NCI-H446 (cell line): ENCODE data around the gene AEBP1.
A peak's percentile ranks its signal among the peaks of the same experiment; 100 is the strongest.

ENCODE experiments used
- DNase-seq, 2 experiments: peaks; one replicate each; lab custom pipeline; 2025; lab: John Stamatoyannopoulos, UW

The AEBP1 gene

DNA sequence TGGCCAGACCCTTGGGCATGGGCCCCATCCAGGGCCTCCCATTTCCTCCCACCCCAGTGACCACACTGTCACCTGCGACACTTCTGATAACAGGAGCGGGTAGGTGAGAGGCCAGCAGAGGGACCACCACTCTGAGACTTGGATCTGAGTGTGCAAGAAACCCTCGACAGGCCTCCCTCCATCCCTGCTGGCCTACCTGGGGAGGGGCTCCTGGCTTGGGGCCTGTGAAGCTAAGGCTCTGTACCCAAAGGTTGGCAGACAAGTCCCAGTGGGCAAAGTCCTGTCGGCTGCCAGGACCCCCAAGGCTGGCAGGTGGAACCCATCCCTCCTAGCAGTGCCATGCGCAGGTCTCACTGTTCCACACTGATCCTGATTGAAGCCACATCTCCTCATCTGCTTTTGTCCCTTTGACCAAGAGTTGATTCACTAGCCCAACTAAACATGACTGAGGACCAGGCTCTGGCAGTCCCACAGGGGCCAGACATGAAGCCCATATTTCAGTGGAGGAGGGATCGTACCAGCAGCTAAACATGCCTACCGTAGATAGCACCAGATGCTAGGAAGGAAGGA lies 37.6 kb upstream of the AEBP1 start:
- DNase-seq = no peak

DNA sequence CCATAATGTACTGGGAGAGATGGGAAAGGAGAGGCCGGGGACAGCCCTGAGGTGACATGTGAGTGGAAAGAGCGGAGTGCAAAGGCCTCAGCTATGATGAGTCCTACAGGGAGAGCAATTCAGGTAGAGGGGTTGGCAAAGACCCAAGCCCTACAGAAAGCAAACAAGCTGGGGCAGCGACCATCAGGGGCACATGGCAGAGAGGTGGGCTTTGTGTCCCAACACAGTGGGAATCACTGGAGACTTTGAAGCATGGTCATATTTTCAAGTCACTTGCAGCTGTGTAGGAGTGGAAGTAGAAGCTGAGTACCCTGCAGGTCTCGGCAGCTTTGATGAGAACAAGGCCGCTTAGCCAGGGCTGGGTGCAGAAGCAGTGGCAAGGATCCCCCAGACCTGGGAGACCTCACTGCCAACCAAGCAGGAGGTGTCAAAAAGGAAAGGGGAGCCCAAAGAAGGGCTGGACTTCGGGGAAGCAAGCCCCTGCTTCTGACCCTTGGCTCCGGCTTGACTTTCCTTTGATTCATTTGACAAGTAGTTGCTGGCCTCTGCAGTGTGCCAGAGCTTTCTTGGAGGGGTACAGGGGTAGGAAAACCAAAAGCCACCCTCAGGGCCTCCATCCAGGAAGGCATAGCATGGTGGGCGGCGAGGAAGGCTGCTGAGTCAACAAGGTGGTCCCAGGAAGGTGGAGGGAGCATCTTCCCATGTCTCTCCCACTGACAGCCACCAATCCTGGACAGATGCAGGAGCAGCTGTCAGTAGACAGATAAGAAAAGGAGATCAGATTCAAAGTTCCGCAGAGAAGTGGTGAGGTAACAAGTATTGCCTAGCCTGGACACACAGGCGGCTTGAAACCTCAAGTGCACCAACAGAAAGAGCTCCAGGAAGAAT lies 36.8 kb upstream of the AEBP1 start:
- no peak for DNase-seq

DNA sequence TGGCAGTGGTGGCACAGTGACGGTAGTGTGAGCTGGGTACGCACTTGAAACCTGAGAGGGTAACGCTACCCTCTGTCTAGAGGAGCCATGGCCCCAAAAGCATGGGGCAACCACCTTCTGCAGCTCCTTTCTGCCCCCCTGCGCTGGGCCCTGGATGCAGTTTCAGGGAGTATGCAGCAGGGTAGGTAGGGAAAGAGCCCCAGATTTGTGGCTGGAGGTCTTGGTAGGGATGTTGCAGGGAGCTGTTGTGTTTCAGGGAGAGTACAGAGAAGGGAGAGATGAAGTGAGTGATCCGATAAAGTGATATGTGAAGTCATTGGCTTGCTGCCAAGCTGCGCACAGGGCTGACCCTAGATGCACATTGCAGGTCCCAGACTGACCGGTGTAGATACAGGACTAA lies 36.1 kb upstream of the AEBP1 start:
- DNase-seq = no peak

- no peak for DNase-seq
Measured at GRCh38 chr7:44071726-44072363, 32.3 kb upstream of the AEBP1 start.

DNA sequence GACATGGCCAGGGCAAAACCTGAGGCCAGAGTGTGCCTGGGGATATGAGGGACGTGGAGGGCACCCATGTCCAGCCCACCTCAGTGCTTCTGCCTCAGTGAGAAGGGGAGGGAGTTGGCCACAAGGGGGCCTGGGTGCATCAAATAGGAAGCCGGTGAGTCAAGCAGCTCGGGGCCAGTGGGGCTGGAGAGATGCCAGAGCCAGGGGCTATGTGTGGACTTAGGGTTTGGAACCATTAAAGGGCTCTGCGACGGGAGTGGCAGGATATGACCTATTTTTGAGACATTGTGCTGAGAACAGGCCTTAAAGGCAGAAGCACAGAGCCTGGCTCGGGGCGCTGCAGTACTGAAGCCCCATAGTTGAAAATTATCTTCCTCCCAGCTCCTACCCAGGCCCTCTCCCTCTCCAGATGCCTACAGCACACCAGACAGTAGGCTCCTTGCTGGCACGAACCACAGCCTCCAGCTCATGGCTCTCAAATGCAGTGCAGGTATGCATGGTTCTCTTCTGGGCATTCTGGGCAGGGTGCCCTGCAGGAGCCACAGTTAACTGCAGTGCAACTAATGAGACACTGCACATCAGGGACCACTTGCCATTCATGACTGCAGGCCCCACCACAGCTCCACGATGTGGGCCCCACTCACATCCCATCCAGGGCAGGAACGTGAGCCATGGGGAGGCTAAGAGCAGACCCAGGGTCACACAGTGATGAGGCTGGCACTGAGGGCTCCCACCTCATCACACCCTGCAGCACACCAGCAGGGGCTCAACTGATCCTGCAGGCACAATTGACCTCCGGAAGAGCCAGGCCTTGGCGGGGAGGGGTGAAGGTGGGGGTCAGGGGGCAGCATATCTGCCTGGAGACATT lies 31.5 kb upstream of the AEBP1 start:
- DNase-seq = peak in 1 of 2 experiments; percentile 62

GRCh38 chr7:44073664-44074348 lies 30.3 kb upstream of the AEBP1 start:
- DNase-seq = no peak

DNA sequence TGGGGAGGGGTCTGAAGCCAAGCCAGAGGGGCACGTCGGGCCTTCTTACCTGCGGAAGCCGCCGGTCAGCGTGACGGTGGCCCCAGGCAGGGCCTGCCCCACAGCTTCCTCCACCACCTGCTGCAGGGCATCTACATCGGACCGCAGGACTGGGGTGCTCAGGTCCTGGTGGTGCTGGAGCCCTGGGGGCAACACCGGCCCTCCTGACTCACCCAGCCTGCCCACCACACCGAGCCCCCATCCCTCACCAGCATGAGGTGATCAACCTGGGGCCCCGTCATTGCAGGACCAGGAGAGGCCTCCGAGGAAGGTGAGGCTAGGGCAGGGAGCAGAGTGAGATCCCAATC lies 29.8 kb upstream of the AEBP1 start:
- no peak for DNase-seq

DNA sequence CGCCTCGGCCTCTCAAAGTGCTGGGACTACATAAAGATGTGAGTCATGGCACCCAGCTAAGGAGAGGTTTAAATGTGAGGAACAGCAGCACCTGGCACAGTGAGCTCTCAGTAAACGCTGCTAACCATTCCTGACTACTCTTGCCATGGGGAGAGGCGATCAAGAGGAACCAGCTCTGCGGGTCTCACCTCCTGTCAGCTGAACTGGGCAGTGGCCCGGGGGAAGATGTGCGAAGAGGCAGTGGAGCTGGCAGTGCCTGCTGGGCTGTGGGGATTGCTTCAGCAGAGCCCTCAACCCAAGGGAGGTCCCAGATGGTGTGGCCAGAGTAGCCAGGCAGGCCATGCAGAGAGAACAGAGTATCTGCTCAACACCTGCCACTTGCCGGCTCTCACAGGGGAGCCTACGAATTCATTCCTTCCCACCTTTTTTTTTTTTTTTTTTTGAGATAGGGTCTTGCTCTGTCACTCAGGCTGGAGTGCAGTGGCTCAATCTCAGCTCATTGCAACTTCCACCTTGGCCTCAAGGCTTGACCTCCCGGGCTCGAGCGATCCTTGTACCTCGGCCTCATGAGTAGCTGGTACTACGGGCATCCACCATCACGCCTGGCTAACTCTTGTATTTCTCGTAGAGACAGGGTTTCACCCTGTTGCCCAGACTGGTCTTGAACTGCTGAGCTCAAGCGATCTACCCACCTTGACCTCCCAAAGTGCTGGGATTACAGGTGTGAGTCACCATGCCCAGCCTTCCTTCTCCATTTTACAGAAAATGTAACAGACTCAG lies 28.7 kb upstream of the AEBP1 start:
- no peak for DNase-seq

DNA sequence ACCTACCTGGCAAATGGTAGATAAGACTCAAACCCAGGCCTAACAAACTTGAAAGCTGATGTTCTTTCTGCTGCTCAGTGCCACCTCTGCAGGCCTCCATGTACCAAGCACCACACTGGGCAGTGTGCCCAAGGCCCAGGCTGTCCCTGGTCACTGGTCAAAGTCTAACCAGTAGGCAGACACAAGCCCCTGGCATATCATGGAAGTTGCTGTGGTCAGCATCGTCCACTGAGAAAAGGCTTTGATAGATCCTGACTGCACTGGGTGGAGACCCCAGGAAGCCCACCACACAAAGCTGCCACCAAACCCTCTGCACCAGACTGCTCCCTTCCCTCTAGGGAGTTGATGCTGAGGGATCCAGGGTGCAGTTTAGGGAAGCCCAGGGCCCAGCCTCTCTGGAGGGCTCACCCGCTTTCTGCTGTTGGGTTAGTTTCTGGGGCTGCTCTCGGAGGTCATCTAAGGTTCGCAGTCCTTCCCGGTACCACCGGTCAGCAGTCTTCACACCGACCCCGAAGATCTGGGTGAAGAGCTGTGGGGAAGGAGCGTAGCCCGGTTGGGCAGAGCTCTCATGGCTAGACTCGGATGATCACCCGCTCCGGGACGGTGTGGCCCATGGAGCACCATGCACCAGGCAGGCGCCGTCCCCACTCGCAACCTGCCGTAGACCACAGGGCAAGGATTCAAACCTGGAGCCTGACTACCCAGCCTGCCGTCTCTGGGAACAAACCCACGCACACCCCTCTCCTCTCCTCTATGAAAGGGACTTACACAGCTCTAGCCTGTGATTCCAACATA lies 27.8 kb upstream of the AEBP1 start:
- no peak for DNase-seq

GRCh38 chr7:44077061-44077460 lies 27.1 kb upstream of the AEBP1 start:
- DNase-seq = no peak

GRCh38 chr7:44077681-44078091 lies 26.5 kb upstream of the AEBP1 start:
- no peak for DNase-seq

- no peak for DNase-seq
Measured at GRCh38 chr7:44078521-44078920, 25.6 kb upstream of the AEBP1 start.

GRCh38 chr7:44079331-44080021 lies 24.7 kb upstream of the AEBP1 start:
- no peak for DNase-seq

GRCh38 chr7:44080118-44080517 lies 24.0 kb upstream of the AEBP1 start:
- no peak for DNase-seq

DNA sequence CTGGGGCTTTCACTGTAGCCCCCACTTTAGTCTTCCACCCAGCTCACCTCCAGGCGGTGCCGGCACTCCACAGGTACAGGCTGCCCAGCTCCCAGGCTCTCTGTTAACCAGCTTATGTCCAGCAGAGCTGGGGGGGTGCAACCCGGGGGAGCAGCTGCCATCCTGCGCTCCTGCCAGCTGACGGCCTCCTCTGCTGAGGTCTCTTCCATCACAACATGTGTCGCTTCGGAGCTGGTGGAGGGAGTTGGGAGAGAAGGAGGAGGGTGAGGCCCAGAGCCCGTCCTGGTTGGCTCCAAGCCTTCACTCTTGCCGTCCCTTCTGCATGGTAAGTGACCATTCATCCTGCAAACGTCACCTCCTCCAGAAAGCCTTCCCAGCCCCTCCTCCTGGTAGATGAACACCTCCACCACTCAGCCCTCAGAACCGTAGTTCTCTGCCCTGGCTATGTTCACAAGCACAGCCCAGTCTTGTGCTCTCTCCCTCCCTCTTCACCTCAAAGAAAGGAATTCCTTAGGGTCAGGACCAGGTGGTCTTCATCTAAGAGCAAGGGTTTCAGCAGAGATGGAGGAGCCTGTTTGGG lies 23.4 kb upstream of the AEBP1 start:
- no peak for DNase-seq

DNA sequence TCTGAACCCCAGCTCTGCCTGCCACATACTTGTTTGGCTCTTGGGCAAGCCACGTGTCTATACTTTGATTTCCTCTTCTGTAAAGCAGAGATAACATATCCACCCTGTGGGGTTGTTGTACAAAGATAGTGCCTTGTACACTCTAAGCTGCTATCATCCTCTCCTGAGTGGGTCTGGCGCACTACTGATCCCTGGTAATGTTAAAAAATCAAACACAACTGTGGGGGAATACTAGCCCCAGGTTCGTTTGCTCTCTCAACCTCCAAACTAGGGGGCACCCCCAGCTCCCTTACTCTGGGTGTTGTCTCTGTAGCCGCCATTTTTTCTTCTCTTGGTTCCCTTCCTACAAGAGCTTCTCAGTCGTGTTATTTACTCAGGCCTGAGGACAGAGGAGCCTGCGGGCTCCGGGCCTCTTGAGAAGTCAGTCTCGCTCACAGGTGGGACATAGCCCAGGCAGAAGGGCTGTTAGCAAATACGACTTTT lies 22.8 kb upstream of the AEBP1 start:
- no peak for DNase-seq

DNA sequence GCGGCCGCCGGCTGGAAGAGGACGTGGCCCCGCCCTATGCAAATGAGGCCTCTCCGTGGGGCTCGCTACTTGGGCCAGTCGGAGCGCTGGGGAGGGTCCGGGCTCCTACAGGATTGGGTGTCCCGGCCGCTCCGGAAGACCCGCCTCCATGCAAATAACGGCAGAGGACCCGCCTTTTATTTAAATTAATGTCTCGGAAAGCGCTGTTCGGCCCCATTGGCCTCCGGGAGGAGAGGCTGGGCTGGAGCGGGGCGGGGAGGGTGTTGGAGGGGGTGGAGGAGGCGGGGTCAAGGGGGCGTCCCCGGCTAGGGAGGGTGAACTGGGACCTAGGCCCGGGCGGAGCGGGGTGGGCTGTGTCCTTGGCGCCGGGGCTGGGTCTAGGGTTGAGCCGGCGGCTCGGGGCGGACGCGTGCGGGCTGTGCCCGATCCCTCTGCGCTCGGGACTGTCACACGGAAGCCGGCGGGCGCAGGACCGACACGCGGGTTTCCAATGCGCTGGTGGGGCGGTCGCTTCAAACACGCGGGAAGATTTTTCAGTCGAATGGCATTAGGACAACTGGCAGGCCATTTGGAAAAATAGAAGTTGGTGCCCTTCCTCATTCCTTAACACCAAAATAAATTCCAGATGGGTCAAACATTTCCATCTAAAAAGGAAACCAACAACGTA lies 21.5 kb upstream of the AEBP1 start:
- DNase-seq = peak; percentile 97 to 99

- no peak for DNase-seq
Measured at GRCh38 chr7:44083796-44084195, 20.3 kb upstream of the AEBP1 start.
